HG02759 (cell line): ENCODE results near the gene MMGT1.
A peak's percentile ranks its signal among the peaks of the same experiment; 100 is the strongest.

ENCODE experiments used
- ATAC-seq: cut with Tn5 transposase; IDR thresholded peaks from one replicate; pipeline ENCODE4 v1.9.1; 2021; ENCODE audit warnings: mild to moderate bottlenecking, moderate library complexity; ENCODE audit not compliant: unreplicated experiment

MMGT1 gene

GRCh38 chrX:135973548-135974278 is at the start of gene MMGT1:
Gene MMGT1 (minus strand): TSS chrX:135973988. CDS start chrX:135973675, 313 bp downstream.
- ATAC-seq = peak; percentile 85

- ATAC-seq = peak; percentile 72
These were observed 48.1 kb upstream of the MMGT1 start for GRCh38 chrX:136021903-136022302.

GRCh38 chrX:136021160-136021559 is 47.4 kb upstream of the MMGT1 start:
- peak; percentile 82 for ATAC-seq

- ATAC-seq = no peak
These were observed 45.4 kb upstream of the MMGT1 start for GRCh38 chrX:136019226-136019625.

- no peak for ATAC-seq
These were observed 43.1 kb upstream of the MMGT1 start for GRCh38 chrX:136016881-136017280.

GRCh38 chrX:136015016-136015415 is 41.2 kb upstream of the MMGT1 start:
- ATAC-seq = no peak

GRCh38 chrX:135988245-135988644 is 14.5 kb upstream of the MMGT1 start:
- no peak for ATAC-seq

GRCh38 chrX:135985973-135986310 is 12.2 kb upstream of the MMGT1 start:
- ATAC-seq = no peak

GRCh38 chrX:135985157-135985972 is 11.6 kb upstream of the MMGT1 start, which contains the start of gene SLC9A6:
Gene SLC9A6 (plus strand): TSS chrX:135985435. CDS start chrX:135985659, 224 bp downstream.
- peak; percentile 97 for ATAC-seq

- peak; percentile 1 for ATAC-seq
These were observed 11.0 kb upstream of the MMGT1 start for GRCh38 chrX:135984791-135985156.

GRCh38 chrX:135984256-135984655 is 10.5 kb upstream of the MMGT1 start:
- no peak for ATAC-seq

- ATAC-seq = no peak
These were observed 9.1 kb upstream of the MMGT1 start for GRCh38 chrX:135982860-135983259.

GRCh38 chrX:135981668-135982067 is 7.9 kb upstream of the MMGT1 start:
- no peak for ATAC-seq

- ATAC-seq = no peak
These were observed 7.2 kb upstream of the MMGT1 start for GRCh38 chrX:135981010-135981409.

- ATAC-seq = no peak
These were observed 3.8 kb upstream of the MMGT1 start for GRCh38 chrX:135977611-135978010.

- ATAC-seq = no peak
These were observed 1.6 kb upstream of the MMGT1 start for GRCh38 chrX:135975421-135975820.

- ATAC-seq = no peak
These were observed 580 bp upstream of the MMGT1 start for GRCh38 chrX:135974279-135974856.

GRCh38 chrX:135973025-135973547 is 702 bp downstream of the MMGT1 start:
- ATAC-seq = peak; percentile 27

- ATAC-seq = no peak
These were observed 22.5 kb downstream of the MMGT1 start for GRCh38 chrX:135951291-135951690.

- no peak for ATAC-seq
These were observed 29.3 kb downstream of the MMGT1 start for GRCh38 chrX:135944486-135944885.

GRCh38 chrX:135931644-135932487 is 41.9 kb downstream of the MMGT1 start:
- no peak for ATAC-seq
